Heart right ventricle (tissue), 16 donors: ENCODE measurements around the gene GPR15. TPM values are rescaled to one million over a fixed set of nuclear protein-coding genes. Genes with fewer than 3 reads are reported as not detected.

ENCODE experiments used
- ATAC-seq, 8 donors: fragments of 200-7000 bp; cut with Tn5 transposase; one replicate each; pipeline ENCODE4 v1.9.1; 2020; ENCODE audit warnings: mild to moderate bottlenecking in 8 of 8, moderate library complexity in 8 of 8, moderate number of reproducible peaks in 1 of 8
- DNase-seq, 2 donors: peaks; one replicate each; pipeline ENCODE4 v3.0.0-alpha.2; 2020
- H3K27ac ChIP-seq, 10 donors: fragments of 200-600 bp; sonication (generic) in 2 of 10; one replicate each; pipeline versions ENCODE4 v1.5.0 to v1.8.0; 2020 to 2022; ENCODE audit warnings: mild to moderate bottlenecking in 3 of 10
- H3K27me3 ChIP-seq, 7 donors: fragments of 200-600 bp; one replicate each; pipeline ENCODE4 v1.8.0; 2021 to 2022; ENCODE audit warnings: mild to moderate bottlenecking in 2 of 7
- H3K36me3 ChIP-seq, 9 donors: fragments of 200-600 bp; sonication (generic) in 1 of 9; one replicate each; pipeline versions ENCODE4 v1.5.0 to v1.8.0; 2020 to 2022; ENCODE audit warnings: mild to moderate bottlenecking in 2 of 9
- H3K4me1 ChIP-seq, 9 donors: fragments of 200-600 bp; sonication (generic) in 1 of 9; one replicate each; pipeline versions ENCODE4 v1.5.0 to v1.8.0; 2020 to 2022; ENCODE audit warnings: mild to moderate bottlenecking in 4 of 9
- H3K4me3 ChIP-seq, 10 donors: fragments of 200-600 bp; sonication (generic) in 2 of 10; one replicate each; pipeline versions ENCODE4 v1.5.0 to v1.8.0; 2020 to 2022; ENCODE audit warnings: mild to moderate bottlenecking in 7 of 10, moderate library complexity in 2 of 10
- H3K9me3 ChIP-seq, 11 donors: fragments of 200-600 bp in 10 of 11; sonication (generic) in 2 of 11; one replicate each; pipeline versions ENCODE4 v1.5.0 to v1.8.0; 2013 to 2022; ENCODE audit warnings: mild to moderate bottlenecking in 2 of 11, control low read depth in 1 of 11, moderate library complexity in 1 of 11
- WGBS, 2 donors: extraction: QIAGEN DNeasy Blood & Tissue Kit; methylation state at CpG; one replicate each; pipeline ENCODE4 v1.1.7; 2013; ENCODE audit warnings: inconsistent platforms in 1 of 2; 5-methylcytosine and 5-hydroxymethylcytosine counted together
- intact Hi-C, 10 donors: fragments of 100-400 bp; cut with DNase I; formaldehyde crosslinking; loops; one replicate each; pipeline versions ENCODE4 v1.11.1 to v1.14.2; 2022
- polyA plus RNA-seq, 2 donors: library from polyadenylated mRNA; stranded (reverse); fragments of 200-250 nt; gene quantifications; one replicate each; pipeline ENCODE4 v1.2.3, GENCODE V29; 2013
- total RNA-seq, 10 donors: library from RNA; stranded (reverse); fragmentation: NEBNext Ultra II Directional in 3 of 10; extraction: Animal tissue kit (Norgen Biotek cat#: 25700) in 3 of 10; gene quantifications; one replicate each; pipeline versions ENCODE4 v1.2.1 to v1.2.4, GENCODE V29; 2021 to 2023
- TF ChIP-seq, protein P1 (sequence below), 9 donors: fragments of 200-600 bp; sonication (generic) in 2 of 9; IDR thresholded peaks; one replicate each; pipeline versions ENCODE4 v1.5.0 to v1.8.0; 2021 to 2022; ENCODE audit warnings: antibody characterized with exemption in 9 of 9, mild to moderate bottlenecking in 5 of 9, moderate library complexity in 1 of 9
- donor health status: Arrhythmogenic right ventricular cardiomyopathy.
- donor health status: ischemic (EF 13 %, LVEDD 7.1; RV severe dilation, severe dysfunction).
- donor health status: healthy with polysubstance abuse.
- donor health status: DM: no; HTN: yes; CAD: no.
- donor health status: DM: no; HTN: no; CAD: no.
- donor health status: ischemic (EF 25% LVEDD 6.9; RV normal size, moderate dysfunction).
- donor health status: ischemic (EF 25% LVEDD 5.7; RV mildly dilated, moderate dysfunction).
- donor health status: healthy.
- donor health status: DM: yes; HTN: yes; CAD: no.
- donor health status: Ischemic cardiomyopathy.
- donor health status: ischemic (EF 35%, LVEDD 5.7; RV mildly dilated, moderate dysfunction).
- donor health status: nonischemic (EF 11% LVEDD 7.7; RV severe dilation, severe dysfunction).
- donor health status: DM: yes; HTN: yes; CAD: no.
- donor health status: PGD.
- donor health status: ischemic (EF 29% LVEDD 5.4; RV normal size, mild dysfunction).
- donor health status: nonischemic (EF 23%, LVEDD 6.1; RV moderate dilation, normal function).

The GPR15 gene
- total and polyA plus RNA-seq, 12 donors: 0.21 TPM; not detected in 11

DNA sequence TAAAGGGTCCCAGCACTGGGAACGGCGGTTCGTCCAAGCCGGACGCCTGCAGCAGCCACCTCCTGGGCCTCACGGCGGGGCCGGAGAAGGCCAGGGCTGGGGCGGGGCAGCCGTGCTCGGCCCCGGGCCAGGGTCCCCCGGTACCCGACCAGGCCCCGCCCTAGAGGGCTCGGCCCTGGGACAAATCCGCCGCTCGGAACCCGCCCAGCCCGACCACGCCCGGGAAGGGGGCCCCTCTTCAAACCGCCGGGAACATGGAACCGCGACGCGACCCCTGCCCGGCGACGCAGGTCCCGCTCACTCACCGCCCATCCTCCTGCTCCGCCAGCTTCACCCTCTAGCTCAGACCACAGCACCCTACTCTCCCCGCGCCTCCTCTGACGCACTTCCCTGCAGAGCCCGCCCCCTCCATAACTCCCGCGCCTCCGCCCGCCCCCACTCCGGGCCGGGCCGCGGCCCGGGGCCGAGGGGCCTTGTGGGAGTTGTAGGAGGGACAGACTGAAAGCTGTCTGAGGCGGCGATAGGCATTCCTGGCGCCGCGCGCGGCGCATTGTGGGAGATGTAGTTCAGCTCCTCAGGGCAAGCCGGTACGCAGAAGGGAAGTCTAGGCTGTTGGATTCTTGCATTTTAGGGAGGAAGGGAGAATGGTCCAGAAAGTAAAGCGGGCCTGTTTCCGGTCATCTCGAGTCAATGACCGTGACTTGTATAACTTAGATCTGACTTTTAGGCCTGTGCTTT lies 9.1 kb upstream of the GPR15 start, which contains the start of gene CLDND1:
TSS of gene CLDND1 (minus strand) at position 359 of the 738 bp plus-strand sequence. CDS start 1,478 bp downstream, outside the sequence.
- intact Hi-C loops: loop anchor here in 7 of 10 donors (1.0 to 10.0 kb wide), 3 partner anchors 70 to 212 kb away; partner anchors contain the start of gene CPOX (in 6 of the 7)
- H3K4me1 ChIP-seq: peaks cover 0 to 41% (median 18%) of the 10 kb centered on the region in 9 donors
- ATAC-seq: peak; percentile 99 to 100 (median 100)
- H3K9me3 ChIP-seq: no peaks in the 10 kb centered on the region
- peaks cover 0 to under 1% (median 0%) of the 10 kb centered on the region in 7 donors for H3K27me3 ChIP-seq
- H3K4me3 ChIP-seq: peak within 1 kb of the TSS; percentile 67 to 91 (median 78)
- DNase-seq: peak; percentile 98
- H3K27ac ChIP-seq: peak within 1 kb of the TSS; percentile 92 to 99 (median 96)
- TF ChIP-seq, protein P1, sequence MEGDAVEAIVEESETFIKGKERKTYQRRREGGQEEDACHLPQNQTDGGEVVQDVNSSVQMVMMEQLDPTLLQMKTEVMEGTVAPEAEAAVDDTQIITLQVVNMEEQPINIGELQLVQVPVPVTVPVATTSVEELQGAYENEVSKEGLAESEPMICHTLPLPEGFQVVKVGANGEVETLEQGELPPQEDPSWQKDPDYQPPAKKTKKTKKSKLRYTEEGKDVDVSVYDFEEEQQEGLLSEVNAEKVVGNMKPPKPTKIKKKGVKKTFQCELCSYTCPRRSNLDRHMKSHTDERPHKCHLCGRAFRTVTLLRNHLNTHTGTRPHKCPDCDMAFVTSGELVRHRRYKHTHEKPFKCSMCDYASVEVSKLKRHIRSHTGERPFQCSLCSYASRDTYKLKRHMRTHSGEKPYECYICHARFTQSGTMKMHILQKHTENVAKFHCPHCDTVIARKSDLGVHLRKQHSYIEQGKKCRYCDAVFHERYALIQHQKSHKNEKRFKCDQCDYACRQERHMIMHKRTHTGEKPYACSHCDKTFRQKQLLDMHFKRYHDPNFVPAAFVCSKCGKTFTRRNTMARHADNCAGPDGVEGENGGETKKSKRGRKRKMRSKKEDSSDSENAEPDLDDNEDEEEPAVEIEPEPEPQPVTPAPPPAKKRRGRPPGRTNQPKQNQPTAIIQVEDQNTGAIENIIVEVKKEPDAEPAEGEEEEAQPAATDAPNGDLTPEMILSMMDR (IDR thresholded peaks at IDR 0.05): no peak
- peaks cover 0 to 35% (median 0%) of the 10 kb centered on the region in 9 donors for H3K36me3 ChIP-seq
- 0% methylated on average over 60 to 63 of the region's 63 CpGs for WGBS, 2 donors

DNA sequence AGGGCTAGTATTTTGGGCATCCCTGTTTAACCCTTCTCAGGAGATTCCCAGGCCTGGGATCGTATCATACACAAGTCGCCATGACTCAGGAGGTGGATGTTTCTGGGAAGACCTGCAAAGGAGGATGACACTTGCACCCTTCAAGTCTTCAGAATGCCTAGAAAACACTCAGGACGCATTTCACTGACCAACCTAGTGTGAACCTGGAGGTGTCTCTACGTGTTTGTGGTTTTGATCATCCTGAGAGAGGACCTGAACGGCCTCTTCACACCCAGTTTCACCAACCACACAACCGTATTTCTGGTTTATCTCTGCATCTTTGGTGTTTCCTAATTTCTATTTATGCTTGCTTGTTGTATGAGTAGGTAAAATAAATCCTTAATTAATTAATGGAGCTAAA lies 6.3 kb upstream of the GPR15 start:
- H3K27me3 ChIP-seq: peaks cover 0 to 3% (median 0%) of the 10 kb centered on the region in 7 donors
- 87 to 91% methylated on average over 6 of the region's 6 CpGs for WGBS, 2 donors
- H3K4me1 ChIP-seq: peaks cover 0 to 19% (median 13%) of the 10 kb centered on the region in 9 donors
- H3K4me3 ChIP-seq: no peak overlapping the region
- TF ChIP-seq, protein P1 (IDR thresholded peaks at IDR 0.05): no peak
- no peaks in the 10 kb centered on the region for H3K9me3 ChIP-seq
- no peak overlapping the region for H3K27ac ChIP-seq
- ATAC-seq (no peak), DNase-seq (no peak)
- peaks cover 0 to 7% (median 0%) of the 10 kb centered on the region in 9 donors for H3K36me3 ChIP-seq
- intact Hi-C loops: loop anchor here in 1 of 10 donors (10.0 kb wide), 1 partner anchor 209 kb away; no protein-coding TSS in a partner anchor

DNA sequence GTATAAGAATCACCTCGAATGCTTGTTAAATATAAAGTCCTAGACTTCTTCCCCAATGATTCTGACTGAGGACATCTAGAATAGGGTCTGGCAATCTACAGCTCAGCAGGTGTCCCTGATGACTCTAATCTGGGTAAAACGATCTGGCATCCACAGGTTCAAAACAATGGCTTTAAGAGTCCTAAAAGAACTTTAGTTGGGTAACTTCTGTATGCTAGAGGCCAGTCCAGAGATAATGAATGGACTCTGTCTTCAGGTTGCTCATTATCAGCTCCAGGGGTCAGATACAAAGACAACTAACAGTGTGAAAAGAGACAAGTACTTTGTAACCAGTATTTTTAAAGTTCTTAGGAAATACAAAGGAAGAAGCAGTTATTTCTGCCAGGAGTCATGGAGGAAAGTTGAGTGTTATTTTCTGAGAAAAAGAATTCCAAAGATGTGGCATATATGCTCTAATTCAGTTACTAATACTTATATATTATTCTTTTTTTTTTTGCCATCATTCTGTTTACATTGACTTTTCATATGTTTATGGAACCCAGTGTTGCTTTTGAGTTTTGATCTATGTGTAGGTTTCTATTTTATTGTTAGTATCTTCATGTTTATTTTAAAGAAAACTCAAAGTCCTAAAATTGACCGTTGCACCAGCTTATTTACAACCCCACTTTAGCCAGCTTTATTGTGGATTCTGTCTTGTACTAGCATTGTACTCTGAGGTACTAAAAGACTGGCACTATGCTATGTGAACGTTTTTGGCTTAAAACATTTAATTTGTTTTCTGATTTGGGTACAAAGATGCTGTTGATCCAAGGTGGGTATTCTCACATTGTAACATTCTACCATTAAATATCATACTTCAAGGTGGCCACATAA lies 3.1 kb upstream of the GPR15 start:
- Histone ChIP-seq H3K4me3 (no peak overlapping the region), H3K4me1 (no peaks in the 10 kb centered on the region), H3K9me3 (no peaks in the 10 kb centered on the region), H3K27ac (no peak overlapping the region), H3K27me3 (peaks cover 0 to 3% (median 0%) of the 10 kb centered on the region in 7 donors), H3K36me3 (no peaks in the 10 kb centered on the region)
- WGBS, 2 donors: 53 to 58% methylated on average over 4 of the region's 4 CpGs
- no peak for DNase-seq
- no peak for ATAC-seq
- TF ChIP-seq, protein P1 (IDR thresholded peaks at IDR 0.05): no peak
- intact Hi-C loops: loop anchor here in 1 of 10 donors (10.0 kb wide), 1 partner anchor 206 kb away; no protein-coding TSS in a partner anchor
